SKM-1 (cell line): ENCODE results near the gene RSPH1.

Experiments
- DNase-seq: peaks from one replicate; lab custom pipeline; 2025; ENCODE audit not compliant: unreplicated experiment; lab: John Stamatoyannopoulos, UW

The RSPH1 gene

DNA sequence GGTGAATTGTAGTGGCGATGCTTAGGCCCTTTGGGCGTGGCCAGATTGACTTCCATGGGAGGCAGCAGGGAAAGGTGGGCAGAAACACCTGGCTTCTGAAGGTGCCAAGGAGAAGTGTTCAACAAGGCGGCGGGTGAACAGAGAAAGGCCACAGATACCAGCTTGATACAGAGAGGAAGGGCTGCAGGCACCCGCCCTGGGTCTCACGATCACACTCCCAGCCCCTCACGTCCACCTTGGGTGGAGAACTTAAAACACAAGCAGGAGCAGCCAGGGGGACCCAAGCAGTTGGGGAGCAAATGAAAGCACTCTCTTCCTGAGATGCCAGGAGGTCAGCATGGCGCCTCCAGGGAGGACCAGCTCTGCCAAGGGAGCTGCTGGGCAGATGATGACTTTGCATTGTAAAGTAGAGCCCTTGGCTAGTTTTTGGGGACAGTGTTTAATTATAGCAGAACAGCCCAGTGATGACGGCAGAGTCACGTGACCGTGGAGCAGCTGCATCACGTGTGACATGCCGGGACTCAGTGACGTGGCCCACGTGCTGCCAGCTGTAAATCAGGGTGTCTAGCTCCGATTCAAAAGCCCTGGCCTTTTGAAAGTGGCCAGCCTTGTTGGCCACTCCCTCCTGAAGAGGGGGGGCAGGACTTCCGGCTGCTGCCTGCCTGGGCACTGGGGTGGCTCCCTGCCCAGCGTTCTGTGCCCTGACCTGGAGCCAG is 36.6 kb upstream of the RSPH1 start:
- DNase-seq: no peak

DNA sequence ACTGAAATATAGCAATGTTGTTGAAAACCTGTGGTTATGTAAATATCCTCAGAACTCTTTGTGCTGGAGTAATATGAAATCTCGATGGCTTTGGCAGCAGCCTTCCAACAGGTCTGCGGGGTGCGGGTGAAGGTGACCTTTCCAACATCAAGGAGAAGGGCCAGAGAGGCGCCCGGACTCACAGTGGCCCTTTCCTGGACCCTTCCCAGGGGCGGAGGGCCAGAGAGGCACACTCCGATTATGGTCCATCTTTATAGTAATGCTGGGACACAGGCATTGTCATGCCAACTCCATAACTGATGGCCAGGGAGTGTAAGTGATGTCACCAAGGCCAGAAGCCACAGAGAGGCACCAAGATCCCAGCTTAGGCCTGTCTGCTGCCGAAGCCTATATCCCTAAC is 35.7 kb upstream of the RSPH1 start:
- DNase-seq: no peak

DNA sequence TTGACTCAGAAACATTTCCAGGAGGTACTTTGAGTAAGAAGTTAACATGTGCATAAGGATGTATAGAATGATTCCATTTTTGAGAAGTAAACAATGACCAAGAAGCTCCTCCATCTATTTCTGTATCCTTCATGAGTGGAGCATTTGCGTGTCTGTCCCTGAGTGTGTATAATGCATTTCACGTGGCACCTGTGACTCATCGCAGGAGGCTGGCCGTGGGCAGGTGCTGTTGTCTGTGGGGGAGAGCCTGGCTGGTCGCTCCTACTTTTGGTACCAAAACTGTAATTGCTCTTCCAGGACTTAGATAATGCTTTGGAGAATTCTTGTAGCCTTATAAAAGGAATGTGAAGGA is 34.1 kb upstream of the RSPH1 start:
- DNase-seq: no peak

DNA sequence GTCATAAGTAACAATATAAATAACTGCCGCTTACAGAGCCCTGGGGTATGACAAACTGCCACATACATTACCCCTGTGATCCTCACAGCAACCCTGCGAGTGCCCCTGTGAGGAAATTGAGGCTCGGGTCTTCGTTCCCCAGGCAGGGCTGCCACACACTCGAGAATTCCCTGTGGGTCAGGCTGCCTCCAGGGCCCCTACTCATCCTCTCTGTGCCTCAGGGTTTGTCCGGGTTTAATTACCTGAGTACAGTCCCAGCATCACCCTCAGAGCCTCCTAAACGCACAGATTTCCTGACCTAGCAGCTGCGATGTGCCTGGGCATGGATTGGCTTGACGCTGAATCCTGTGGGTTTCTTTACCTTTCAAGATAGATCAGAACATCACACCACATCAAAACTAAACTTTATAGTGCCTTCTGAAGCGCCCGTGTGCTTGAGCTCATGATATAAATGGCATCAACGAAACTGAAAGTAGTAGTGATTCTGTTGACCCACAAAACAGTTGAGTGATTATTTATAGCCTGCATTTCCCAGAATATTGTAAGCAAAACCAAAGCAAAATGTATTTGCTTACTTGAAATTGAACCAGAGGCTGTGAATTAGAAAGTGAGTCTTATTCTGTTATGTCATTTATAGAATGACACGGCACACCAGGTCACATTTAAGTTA is 31.6 kb upstream of the RSPH1 start:
- DNase-seq: no peak

DNA sequence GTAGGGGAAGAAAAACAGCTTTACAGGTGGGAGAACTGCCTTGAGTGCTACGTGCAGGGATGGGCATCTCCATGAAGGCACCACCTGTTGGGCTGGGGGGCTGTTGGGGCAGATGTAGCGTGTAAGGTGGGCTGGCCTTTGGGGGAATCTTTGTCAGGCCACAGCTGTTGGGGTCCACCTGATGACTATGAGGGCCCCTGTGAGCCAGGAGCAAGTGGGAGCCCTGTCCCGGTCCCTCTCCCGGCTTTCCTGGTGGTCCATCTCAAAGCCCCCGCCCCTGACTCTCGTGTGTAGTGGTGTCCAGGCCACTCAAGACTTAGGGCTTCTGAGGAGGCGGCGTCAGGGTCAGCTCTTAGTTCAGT is 31.1 kb upstream of the RSPH1 start:
- DNase-seq: no peak

DNA sequence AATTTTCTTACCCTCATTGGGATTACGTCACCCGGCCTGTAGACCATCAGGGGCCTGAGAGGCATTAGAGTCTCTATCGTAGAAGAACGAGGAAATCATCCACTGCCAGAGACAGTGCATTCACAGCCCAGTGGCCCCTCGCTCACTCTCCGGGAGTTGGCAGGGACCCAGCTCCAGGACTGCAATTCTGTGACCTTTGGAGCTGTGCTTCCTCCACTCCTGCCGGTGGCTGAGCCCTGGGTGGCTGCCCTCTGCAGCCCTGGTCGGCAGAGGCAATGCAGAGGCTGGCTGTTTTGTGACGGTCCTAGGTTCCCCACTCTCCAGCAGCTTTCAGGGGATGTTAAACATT is 30.3 kb upstream of the RSPH1 start:
- no peak for DNase-seq

DNA sequence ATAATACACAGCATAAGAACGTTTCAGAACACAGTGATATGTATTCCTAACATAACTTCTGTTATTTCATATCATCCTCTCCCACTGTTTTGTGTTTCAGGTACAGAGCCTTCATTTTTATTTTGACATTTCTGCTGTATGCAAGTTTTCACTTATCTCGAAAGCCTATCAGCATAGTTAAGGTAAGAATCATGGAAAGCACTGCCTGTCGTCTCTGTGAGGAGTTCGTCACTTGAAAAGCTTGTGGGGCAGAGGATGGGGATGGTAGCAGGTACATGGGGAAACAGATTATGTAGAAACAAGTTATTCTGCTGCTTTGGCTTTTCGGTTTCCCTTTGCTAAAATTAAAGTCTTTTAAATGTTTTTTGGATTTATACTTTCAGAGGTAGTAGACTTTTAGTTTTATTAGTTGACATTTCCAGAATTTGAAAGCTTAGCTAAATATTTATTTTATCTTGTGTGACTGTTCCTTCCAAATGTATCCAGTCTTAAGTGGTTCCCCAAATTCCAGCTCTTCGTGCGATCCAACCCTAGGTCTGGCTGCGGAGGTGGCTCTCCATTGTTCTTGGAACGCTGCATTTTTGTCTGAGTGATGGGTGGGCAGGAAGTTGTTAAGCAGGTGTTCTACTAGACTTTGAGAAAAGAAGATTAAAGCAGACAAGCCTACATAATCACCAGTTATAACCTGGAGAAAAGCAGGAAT is 29.8 kb upstream of the RSPH1 start:
- DNase-seq: no peak

DNA sequence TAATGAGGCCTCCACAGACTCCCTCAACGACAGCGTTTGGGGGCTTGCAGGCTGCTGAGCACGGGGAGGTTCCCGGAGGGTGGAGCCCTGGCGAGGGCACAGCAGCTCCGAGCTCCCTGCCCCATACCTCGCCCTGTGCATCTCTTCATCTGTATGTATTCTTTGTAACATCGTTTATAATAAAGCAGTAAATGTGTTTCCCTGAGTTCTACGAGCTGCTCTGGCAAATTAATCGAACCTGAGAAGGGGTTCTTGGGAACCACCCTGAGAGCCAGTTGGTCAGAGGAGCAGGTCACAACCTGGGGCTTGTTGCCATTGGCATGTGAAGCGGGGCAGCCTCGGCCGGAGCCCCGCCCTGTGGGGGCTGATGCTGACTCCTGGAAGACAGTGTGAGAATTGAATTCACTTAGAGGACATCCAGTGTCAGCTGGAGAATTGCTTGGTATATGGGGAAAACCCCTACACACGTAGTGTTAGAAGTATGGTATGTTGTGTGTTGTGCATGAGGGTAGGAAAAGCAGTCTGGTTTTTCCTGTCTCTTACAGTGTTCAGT is 29.1 kb upstream of the RSPH1 start:
- DNase-seq: no peak

DNA sequence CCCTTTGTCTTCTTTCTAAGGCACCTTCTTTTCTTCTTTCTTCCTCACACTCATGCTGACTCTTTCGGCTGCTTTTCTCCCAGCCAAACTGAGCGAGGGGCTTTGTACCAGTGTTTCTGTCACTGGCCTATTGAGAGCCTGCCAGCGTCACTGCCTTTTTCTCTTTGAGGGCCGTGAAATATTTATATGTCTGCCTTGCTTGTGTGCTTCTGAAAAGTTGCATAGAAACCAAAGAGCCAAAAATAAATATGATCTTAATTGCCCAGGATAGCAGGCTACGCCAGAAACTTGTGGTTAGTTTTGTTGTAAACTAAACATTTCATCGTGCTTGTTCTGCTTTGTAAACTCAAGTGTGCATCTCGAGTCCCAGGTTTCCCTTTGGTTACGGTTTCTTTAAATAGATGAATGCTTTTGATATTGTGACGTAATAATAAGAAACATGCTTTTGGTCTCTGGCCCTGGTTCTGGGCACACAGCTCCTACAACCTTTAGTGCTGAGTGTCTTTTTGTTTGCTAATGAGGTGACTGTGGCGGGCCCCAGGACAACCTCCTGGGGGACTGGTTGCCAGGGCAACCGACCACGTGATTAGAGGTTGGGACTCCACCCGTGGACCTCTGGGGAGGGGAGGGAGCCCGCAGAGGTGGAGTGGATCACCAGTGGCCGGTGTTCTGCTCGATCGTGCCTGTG is 28.5 kb upstream of the RSPH1 start:
- DNase-seq: no peak

DNA sequence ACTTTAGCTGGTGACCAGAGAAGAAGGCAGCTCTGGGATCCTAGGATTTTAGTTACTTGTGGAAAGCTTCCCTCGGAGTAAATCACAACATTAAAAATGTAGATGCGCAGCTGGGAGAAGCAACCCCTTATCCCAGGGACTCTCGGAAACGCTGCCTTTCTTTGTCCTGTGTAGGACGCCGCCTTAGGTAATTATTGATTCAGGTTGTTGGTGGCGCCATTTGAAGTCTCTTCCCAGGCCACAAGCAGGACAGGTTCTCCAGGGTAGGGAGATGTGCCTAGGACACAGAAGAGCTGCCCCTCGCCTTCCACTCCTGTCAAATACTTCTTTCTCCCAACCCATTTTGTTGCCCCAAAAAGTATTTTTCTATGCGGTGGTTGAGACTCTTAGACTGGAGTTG is 27.9 kb upstream of the RSPH1 start:
- no peak for DNase-seq

DNA sequence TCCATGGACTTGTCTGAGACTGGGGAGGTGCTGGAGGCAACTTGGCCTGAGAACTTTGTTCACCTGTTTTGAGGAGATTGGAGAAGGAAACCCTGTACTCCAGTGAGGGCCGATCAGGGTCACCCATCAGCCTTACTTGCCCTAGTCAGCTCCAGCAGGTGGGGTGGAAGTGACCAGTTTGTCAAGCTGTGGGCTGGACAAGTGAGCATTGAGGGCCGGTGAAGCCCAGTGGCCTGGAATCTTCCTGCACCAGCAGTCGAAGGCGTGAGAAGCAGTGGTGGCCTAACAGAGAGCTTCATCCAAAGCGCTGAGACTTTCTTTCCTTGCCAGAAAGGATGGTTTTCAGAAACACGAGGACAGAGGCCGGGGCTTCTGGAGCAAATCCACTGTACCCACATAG is 27.2 kb upstream of the RSPH1 start:
- no peak for DNase-seq

DNA sequence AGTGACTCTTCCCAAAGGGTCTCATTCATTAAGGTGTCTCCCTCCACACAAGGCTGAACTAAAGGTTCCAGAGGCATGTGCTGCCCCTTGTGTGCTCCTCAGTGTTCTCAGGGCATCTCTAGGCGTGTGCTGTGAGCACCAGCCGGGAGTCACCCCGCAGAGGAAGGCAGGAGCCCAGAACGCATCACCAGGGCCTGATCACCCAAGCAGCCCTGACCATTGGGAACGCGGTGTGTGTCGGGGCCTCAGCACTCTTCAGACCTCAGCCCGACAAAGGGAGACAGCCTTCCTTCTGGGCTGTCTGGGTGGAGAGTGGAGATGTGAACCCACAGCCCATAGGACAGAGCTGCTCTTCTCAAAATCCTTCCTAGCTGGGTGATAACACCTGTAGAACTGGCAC is 26.7 kb upstream of the RSPH1 start:
- no peak for DNase-seq

DNA sequence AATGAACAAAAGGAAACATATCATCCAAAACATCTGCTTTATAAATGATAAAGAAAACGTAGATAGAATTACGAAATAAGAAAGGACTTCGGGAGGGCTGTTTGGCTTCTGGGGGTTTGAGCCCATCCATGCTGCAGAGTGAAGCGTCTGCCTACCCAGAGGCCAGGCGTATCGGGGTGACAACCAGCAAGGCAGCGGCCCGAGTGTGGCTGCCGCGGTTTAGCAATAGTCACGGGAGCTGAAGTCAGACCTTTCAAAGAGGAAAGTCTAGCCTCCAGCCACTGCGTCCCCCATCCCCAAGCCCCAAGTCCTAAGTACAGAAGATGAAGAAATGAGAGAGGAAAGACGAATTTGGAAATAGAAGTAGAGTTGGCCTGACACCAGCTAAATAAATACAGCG is 26.2 kb upstream of the RSPH1 start:
- DNase-seq: no peak

DNA sequence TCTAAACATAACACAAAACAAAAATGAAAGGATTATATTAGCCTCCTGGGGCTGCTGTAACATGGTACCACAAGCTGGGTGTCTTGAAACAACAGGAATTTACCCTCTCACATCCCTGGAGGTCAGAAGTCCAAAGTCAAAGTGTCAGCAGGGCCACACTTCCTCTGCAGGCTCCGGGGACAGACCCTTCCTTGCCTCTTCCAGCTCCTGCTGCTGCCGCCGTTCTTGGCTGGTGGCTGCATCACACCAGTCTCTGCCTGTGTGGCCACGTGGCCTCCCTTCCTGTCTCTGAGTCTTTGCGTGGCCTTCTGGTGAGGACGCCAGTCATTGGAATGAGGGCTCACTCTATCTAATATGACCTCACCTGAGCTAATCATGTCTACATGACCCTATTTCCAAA is 25.8 kb upstream of the RSPH1 start:
- no peak for DNase-seq

DNA sequence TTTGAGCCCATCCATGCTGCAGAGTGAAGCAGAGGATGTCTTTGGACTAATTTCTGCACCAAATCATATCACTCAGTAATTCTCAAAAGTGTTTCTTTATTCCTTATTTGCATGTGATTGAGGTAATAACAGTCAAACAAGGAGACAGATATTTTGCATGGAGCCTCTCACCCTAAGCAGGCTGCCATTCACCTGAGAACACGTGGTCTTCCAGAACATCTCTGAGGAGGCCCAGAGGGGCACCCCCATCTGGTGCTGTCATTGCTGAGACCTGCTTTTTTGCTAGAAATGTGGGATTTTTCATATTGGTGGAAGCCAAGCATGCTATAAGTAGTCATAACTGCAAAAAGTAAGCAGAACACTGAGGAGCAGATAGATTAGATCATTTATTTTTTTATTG is 25.4 kb upstream of the RSPH1 start:
- no peak for DNase-seq

DNA sequence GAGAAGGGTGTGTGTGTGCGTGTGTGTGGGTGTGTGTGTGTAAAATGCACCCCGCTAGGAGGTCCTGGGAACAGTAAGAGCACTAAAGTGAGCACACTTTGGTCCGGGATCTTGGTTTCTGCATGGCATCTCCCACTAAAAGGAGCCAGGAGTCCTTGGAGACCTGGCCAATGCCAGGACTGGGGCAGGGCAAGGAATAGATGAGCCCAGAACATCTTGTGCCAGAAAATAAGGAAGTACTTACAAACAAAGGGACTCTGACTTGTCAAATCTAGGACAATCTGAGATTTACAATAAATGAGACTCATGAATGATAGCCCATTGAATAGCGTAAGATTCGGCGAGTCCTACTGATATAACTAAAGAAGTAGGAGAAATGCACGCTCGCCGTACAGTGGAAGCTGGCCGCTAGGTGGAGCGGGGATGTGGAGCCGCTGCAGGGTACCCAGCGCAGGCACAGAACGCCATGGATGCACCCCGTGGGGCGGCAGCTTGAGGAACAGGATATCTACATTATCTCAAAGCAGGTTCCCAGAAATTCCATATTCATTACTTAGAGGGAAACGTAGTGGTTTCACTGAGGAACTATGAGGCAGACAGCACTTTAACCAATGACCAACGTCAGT is 24.7 kb upstream of the RSPH1 start:
- DNase-seq: no peak

DNA sequence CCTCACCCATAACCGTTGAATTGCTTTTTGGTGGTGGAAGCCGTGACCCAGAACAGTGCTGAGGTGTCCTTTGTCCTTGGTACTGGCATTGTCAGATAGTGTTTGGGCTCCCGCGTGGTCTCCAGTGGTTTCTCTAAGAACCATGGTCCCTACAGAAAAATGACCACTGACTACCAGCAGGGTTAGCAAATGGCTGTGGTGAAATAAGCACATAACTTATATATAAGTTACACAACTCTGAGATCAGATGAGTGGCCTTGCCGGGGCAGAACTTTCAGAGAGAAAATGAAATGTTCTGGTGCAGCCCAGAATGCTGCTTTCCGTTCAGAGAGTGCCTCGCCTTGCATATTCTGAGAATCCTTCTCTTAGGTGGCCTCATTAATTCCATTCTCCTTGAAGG is 22.6 kb upstream of the RSPH1 start:
- DNase-seq: no peak

DNA sequence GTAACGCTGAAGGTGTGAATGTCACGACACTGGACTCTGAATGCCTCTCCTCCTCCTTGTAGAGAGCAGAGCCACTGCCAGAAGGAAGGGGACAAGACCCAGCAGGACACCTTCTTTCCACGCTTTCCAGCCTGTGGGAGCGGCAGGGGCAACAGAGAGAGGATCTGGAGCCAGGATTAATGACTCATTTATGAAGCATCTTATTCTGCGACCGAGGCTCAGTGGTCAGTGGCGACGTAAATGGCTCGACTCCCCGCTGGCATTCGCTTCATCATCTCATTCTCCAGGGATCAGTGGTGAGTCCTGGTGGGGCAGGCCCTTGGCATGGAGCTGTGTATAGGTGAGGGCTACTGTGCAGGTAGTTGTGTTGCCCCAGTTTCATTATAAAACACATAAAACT is 22.2 kb upstream of the RSPH1 start:
- DNase-seq: no peak

DNA sequence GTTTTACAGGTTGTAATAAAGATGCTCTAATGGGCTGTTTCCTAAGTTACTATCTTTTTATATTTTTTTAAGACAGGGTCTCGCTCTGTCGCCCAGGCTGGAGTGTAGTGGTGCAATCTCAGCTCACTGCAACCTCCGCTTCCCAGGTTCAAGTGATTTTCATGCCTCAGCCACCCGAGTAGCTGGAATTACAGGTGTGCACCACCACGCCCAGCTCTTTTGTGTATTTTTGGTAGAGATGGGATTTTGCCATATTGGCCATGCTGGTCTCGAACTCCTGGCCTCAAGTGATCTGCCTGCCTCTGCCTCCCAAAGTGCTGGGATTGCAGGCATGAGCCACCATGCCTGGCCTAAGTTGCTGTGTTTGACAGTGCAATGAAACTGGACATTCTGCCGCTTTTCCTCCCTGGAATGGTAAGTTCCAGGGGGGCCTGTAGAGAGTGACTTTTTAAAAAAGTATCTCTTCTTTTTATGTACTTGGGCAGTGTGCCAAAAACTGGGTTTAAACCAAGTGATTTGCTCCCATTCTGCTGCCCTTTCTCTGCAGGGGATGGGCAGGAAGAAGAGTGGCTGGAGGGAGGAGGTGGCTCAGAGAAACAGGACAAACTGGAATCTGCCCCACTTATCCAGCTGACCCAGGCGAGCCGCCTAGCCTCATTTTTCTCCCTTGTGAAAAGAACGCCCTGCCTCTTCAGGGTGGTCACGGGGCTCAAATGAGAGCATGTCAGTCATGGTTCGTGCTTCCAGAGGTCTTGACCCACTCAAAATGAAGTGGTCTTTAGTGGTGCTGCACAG is 19.9 kb upstream of the RSPH1 start:
- no peak for DNase-seq

DNA sequence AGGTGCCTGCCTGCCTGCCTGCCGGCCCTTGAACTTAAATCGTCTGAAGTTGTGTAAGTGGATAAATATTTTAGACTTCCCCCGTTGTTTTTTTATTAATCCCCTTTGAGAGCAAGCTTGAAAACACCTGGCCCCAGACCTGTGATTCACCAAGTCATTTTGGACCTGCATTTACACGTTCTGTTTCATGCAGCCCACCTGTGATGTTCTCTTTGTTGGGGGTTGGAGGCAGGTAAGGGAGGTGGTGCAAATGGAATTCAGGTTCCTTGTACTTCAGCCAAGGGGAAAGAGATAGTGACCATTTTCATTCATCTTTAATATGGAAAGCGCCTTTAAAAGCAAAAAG is 18.8 kb upstream of the RSPH1 start:
- no peak for DNase-seq
